B cell (primary cell): ENCODE measurements around the gene EIF1B. TPM values are rescaled to one million over a fixed set of nuclear protein-coding genes. Genes with fewer than 3 reads are reported as not detected.

Experiments
- ATAC-seq: fragments of 200-7000 bp; cut with Tn5 transposase; one replicate; pipeline ENCODE4 v1.10.0; 2021; ENCODE audit warnings: low read depth, mild to moderate bottlenecking, moderate number of reproducible peaks, moderate library complexity
- CTCF ChIA-PET: fragments of 350-600 bp; sonication (Branson Sonifier 250); formaldehyde crosslinking; loops from one replicate; lab custom pipeline; 2021; ENCODE audit warnings: antibody characterized with exemption, inconsistent platforms; lab: Charles Lee
- POLR2A ChIA-PET: fragments of 350-600 bp; sonication (Branson Sonifier 250); formaldehyde crosslinking; loops from one replicate; lab custom pipeline; 2021; ENCODE audit warnings: antibody characterized with exemption; lab: Charles Lee
- DNase-seq: peaks from one replicate; pipeline ENCODE4 v3.0.0; 2013
- H2AFZ ChIP-seq: 2 replicates; pipeline ENCODE4 v1.6.1; 2012; ENCODE audit warnings: mild to moderate bottlenecking, low read depth, low read length; ENCODE audit not compliant: insufficient read depth, poor library complexity, severe bottlenecking
- H3K27ac ChIP-seq, 2 donors: 1 replicate in 1 of 2; 2 replicates in 1 of 2; pipeline ENCODE4 v1.5.1; 2012 to 2013; ENCODE audit warnings: low read length in 2 of 2, mild to moderate bottlenecking in 2 of 2, moderate library complexity in 1 of 2
- H3K27me3 ChIP-seq, 4 experiments: fragments of 200-600 bp in 1 of 4; sonication (generic) in 1 of 4; replicated peaks in 1 of 4; 1 replicate in 2 of 4; 2 replicates in 2 of 4; pipeline versions ENCODE4 v1.6.1 to v1.7.0; 2013 to 2016; ENCODE audit warnings: low read length in 3 of 4, mild to moderate bottlenecking in 2 of 4, mixed read lengths in 1 of 4, moderate library complexity in 1 of 4; ENCODE audit not compliant: insufficient read depth in 4 of 4, control insufficient read depth in 3 of 4; ENCODE audit errors: control extremely low read depth in 1 of 4
- H3K36me3 ChIP-seq, 2 experiments: replicated peaks in 1 of 2; 1 replicate in 1 of 2; 2 replicates in 1 of 2; pipeline versions ENCODE4 v1.6.1 to v1.7.1; 2013; ENCODE audit warnings: low read length in 1 of 2; ENCODE audit not compliant: insufficient read depth in 2 of 2, control insufficient read depth in 1 of 2; ENCODE audit errors: control extremely low read depth in 1 of 2, extremely low read depth in 1 of 2
- H3K4me1 ChIP-seq, 2 donors: fragments of 200-600 bp in 1 of 2; sonication (generic) in 1 of 2; 1 replicate in 1 of 2; 2 replicates in 1 of 2; pipeline versions ENCODE4 v1.5.1 to v1.6.1; 2013 to 2017; ENCODE audit warnings: low read length in 2 of 2; ENCODE audit not compliant: control insufficient read depth in 2 of 2, insufficient read depth in 2 of 2
- H3K4me2 ChIP-seq: replicated peaks from 2 replicates; pipeline ENCODE3; 2012; ENCODE audit warnings: mild to moderate bottlenecking, low read depth, low read length; ENCODE audit not compliant: poor library complexity, severe bottlenecking
- H3K4me3 ChIP-seq, 5 experiments: fragments of 200-600 bp in 1 of 5; sonication (generic) in 1 of 5; 1 replicate in 3 of 5; 2 replicates in 2 of 5; pipeline versions ENCODE4 v1.5.1 to v1.7.0; 2011 to 2016; ENCODE audit warnings: low read length in 4 of 5, mild to moderate bottlenecking in 4 of 5, low read depth in 2 of 5, control low read depth in 1 of 5, moderate library complexity in 1 of 5; ENCODE audit not compliant: insufficient read depth in 1 of 5; ENCODE audit errors: control extremely low read depth in 1 of 5, extremely low read depth in 1 of 5
- H3K79me2 ChIP-seq: fragments of 200-600 bp; sonication (generic); one replicate; pipeline ENCODE4 v1.6.0; 2016; ENCODE audit warnings: low read length; ENCODE audit not compliant: control insufficient read depth, insufficient read depth
- H3K9ac ChIP-seq: fragments of 200-600 bp; sonication (generic); 2 replicates; pipeline ENCODE4 v1.6.1; 2017; ENCODE audit warnings: mild to moderate bottlenecking, low read length, moderate library complexity
- H3K9me3 ChIP-seq, 3 donors: one replicate each; pipeline versions ENCODE4 v1.6.1 to v1.7.1; 2013; ENCODE audit warnings: low read length in 2 of 3; ENCODE audit not compliant: control insufficient read depth in 2 of 3, insufficient read depth in 1 of 3; ENCODE audit errors: control extremely low read depth in 1 of 3
- H4K20me1 ChIP-seq: 2 replicates; pipeline ENCODE4 v1.6.0; 2012; ENCODE audit warnings: mild to moderate bottlenecking, low read length; ENCODE audit not compliant: insufficient read depth, control insufficient read depth, poor library complexity, severe bottlenecking
- H3K27ac Mint-ChIP-seq: one replicate; pipeline ENCODE4 v1.8.0; 2021; ENCODE audit warnings: mixed read lengths
- H3K27me3 Mint-ChIP-seq: one replicate; pipeline ENCODE4 v1.8.0; 2021; ENCODE audit warnings: mixed read lengths
- H3K4me1 Mint-ChIP-seq: one replicate; pipeline ENCODE4 v1.8.0; 2021; ENCODE audit warnings: mixed read lengths
- H3K4me3 Mint-ChIP-seq: one replicate; pipeline ENCODE4 v1.8.0; 2021; ENCODE audit warnings: mixed read lengths
- H3K9me3 Mint-ChIP-seq: one replicate; pipeline ENCODE4 v1.8.0; 2022; ENCODE audit warnings: mixed read lengths; ENCODE audit not compliant: insufficient read depth
- CTCF ChIP-seq: fragments of 200-600 bp; IDR thresholded peaks from one replicate; pipeline ENCODE4 v1.8.0; 2022; ENCODE audit warnings: antibody characterized with exemption, mild to moderate bottlenecking
- EZH2 ChIP-seq: IDR thresholded peaks from 2 replicates; pipeline ENCODE4 v1.6.1; 2012; ENCODE audit warnings: borderline replicate concordance, low read depth, mild to moderate bottlenecking, moderate library complexity, low read length; ENCODE audit not compliant: insufficient read depth, poor library complexity, severe bottlenecking
- WGBS: methylation state at CpG from one replicate; pipeline ENCODE4 v1.1.5; 2013; ENCODE audit warnings: missing lambda C conversion rate; ENCODE audit not compliant: insufficient coverage; 5-methylcytosine and 5-hydroxymethylcytosine counted together
- intact Hi-C: fragments of 100-400 bp; cut with micrococcal nuclease; formaldehyde crosslinking; loops from one replicate; pipeline ENCODE4 v1.10.0; 2022
- polyA plus RNA-seq: library from polyadenylated mRNA; depleted of rRNA; stranded (reverse); fragments of >200 nt; gene quantifications from 2 replicates; pipeline ENCODE4 v1.2.3, GENCODE V29; 2012
- total RNA-seq, 2 donors: library from RNA; stranded (reverse); fragments of 120-200 nt in 1 of 2; gene quantifications; 1 replicate in 1 of 2; 2 replicates in 1 of 2; pipeline versions ENCODE4 v1.2.3 to v1.2.4, GENCODE V29; 2013 to 2022

The EIF1B gene
- total and polyA plus RNA-seq, 2 donors (not counting 1 experiment from before 2014, with no cell fraction given) = 76.7 to 78.1 TPM

- Histone ChIP-seq H3K9ac (no peak overlapping the region), H3K9me3 (no peaks in the 10 kb centered on the region), H3K4me3 (no peak overlapping the region), H3K27ac (no peak overlapping the region), H2AFZ (no peak overlapping the region), H3K79me2 (no peaks in the 10 kb centered on the region), H3K4me1 (no peaks in the 10 kb centered on the region), H4K20me1 (no peaks in the 10 kb centered on the region), H3K4me2 (no peak overlapping the region), H3K27me3 (no peaks in the 10 kb centered on the region), H3K36me3 (peaks cover 0 to 14% of the 10 kb centered on the region in 2 experiments)
- Mint-ChIP-seq H3K27ac (no peak overlapping the region), H3K4me1 (no peaks in the 10 kb centered on the region), H3K9me3 (no peaks in the 10 kb centered on the region), H3K4me3 (no peak overlapping the region), H3K27me3 (no peaks in the 10 kb centered on the region)
- ChIA-PET POLR2A (no interaction called here), CTCF (no interaction called here)
- intact Hi-C loops = no loop called here
- WGBS = 100% methylated on average over 1 of the region's 5 CpGs
- TF ChIP-seq CTCF (no peak), EZH2 (no peak)
- no peak for ATAC-seq
- no peak for DNase-seq
Measured at GRCh38 chr3:40299130-40299720, 10.3 kb upstream of the EIF1B start.

GRCh38 chr3:40299721-40300335, 9.7 kb upstream of the EIF1B start:
- Mint-ChIP-seq H3K4me1 (no peaks in the 10 kb centered on the region), H3K4me3 (no peak overlapping the region), H3K9me3 (no peaks in the 10 kb centered on the region), H3K27me3 (no peaks in the 10 kb centered on the region), H3K27ac (no peak overlapping the region)
- no peaks in the 10 kb centered on the region for H3K4me1 ChIP-seq
- TF ChIP-seq CTCF = no peak
- no peak for TF ChIP-seq EZH2
- POLR2A ChIA-PET = no interaction called here
- H3K9ac ChIP-seq = no peak overlapping the region
- H3K27me3 ChIP-seq = no peaks in the 10 kb centered on the region
- H2AFZ ChIP-seq = no peak overlapping the region
- H3K27ac ChIP-seq = no peak overlapping the region
- H4K20me1 ChIP-seq = no peaks in the 10 kb centered on the region
- intact Hi-C loops = no loop called here
- no peak overlapping the region for H3K4me3 ChIP-seq
- DNase-seq (no peak), ATAC-seq (no peak)
- H3K79me2 ChIP-seq = no peaks in the 10 kb centered on the region
- H3K36me3 ChIP-seq = peaks cover 0 to 14% of the 10 kb centered on the region in 2 experiments
- CTCF ChIA-PET = interaction anchor here (1.2 kb wide), 1 partner anchor 10 kb away, joined by 3 read pairs; the partner anchor contains the start of gene EIF1B
- H3K4me2 ChIP-seq = no peak overlapping the region
- 75% methylated on average over 2 of the region's 3 CpGs for WGBS
- H3K9me3 ChIP-seq = no peaks in the 10 kb centered on the region
